ENCODE measurements around the gene VIL1. TPM values are rescaled to one million over a fixed set of nuclear protein-coding genes. Genes with fewer than 3 reads are reported as not detected.

Gene VIL1
- total and polyA plus RNA-seq, 2 of the 13 experiments (the other 11 are each of a cell fraction or from before 2014, with no cell fraction given), result 287 to 301 TPM

DNA sequence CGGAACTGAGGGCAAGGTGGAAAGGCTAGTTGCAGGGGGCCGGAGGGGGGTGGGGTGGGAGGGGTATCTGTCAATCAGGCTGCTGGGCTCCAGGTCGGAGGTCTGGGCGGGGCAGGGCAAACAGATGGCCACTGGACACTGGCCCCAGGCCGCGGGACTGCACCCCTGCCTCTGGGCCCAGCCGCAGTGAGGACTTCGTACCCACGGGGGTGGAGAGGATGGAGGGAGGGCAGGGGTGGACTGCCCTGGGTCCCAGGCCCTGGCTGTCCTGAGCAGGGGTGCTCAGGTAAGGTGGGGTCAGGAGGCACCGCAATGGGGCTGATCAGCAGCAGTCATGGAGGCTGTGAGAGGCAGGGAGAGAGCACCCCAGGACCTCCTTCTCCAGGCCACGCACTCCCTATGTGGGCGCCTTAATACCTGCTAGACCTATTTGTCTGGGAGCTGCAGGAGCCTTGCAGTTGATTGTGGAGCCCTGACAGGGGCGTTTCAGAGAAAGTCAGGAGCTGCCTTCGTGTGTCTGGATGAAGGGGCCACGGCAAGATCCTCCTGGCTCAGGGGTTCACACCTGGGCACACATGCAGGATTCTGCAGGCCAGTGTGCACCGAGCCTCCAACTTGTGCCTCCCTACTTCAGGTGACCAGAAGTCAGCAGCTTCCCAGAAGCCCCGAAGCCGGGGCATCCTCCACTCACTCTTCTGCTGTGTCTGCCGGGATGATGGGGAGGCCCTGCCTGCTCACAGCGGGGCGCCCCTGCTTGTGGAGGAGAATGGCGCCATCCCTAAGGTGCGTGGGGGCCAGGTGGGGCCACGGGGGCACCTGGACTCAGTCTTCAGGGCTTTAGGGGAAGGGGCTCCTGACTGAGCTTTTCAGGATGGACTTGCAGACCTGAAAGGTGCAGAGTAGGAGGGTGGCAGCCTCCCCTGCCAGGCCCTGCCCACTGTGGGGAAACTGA, 17.7 kb upstream of the VIL1 start (continued):
- TF ChIP-seq, protein P1, sequence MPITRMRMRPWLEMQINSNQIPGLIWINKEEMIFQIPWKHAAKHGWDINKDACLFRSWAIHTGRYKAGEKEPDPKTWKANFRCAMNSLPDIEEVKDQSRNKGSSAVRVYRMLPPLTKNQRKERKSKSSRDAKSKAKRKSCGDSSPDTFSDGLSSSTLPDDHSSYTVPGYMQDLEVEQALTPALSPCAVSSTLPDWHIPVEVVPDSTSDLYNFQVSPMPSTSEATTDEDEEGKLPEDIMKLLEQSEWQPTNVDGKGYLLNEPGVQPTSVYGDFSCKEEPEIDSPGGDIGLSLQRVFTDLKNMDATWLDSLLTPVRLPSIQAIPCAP (CRISPR knock-in tag; IDR thresholded peaks at IDR 0.05; ENCODE audit: low read depth), result no peak; the same call in 1 of the 2 replicates
- TF ChIP-seq, protein P2, sequence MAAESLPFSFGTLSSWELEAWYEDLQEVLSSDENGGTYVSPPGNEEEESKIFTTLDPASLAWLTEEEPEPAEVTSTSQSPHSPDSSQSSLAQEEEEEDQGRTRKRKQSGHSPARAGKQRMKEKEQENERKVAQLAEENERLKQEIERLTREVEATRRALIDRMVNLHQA (CRISPR knock-in tag; IDR thresholded peaks at IDR 0.05), result peak; percentile 30; the same call in 1 of the 2 replicates
- no peak for TF ChIP-seq ZNF33A (CRISPR knock-in tag; IDR thresholded peaks at IDR 0.05; ENCODE audit: borderline replicate concordance)
- TF ChIP-seq ZNF121 (CRISPR knock-in tag; IDR thresholded peaks at IDR 0.05), result peak; percentile 27; the same call in 1 of the 2 replicates
- no peak for TF ChIP-seq JARID2 (CRISPR knock-in tag; IDR thresholded peaks at IDR 0.05; ENCODE audit: insufficient replicate concordance)
- TF ChIP-seq NR2F6 (IDR thresholded peaks at IDR 0.05), result peak; percentile 88
- peak; percentile 96 for TF ChIP-seq NR2F6 (CRISPR knock-in tag; IDR thresholded peaks at IDR 0.05)
- TF ChIP-seq ZNF547 (CRISPR knock-in tag; IDR thresholded peaks at IDR 0.05), result no peak
- no peak for TF ChIP-seq EED (CRISPR knock-in tag; IDR thresholded peaks at IDR 0.05)
- TF ChIP-seq ZNF160 (CRISPR knock-in tag; IDR thresholded peaks at IDR 0.05), result peak; percentile 17; the same call in 1 of the 2 replicates
- peak; percentile 98; the same call in 1 of the 2 replicates for TF ChIP-seq MEIS1 (CRISPR knock-in tag; IDR thresholded peaks at IDR 0.05; ENCODE audit: borderline replicate concordance)
- TF ChIP-seq, protein P3, sequence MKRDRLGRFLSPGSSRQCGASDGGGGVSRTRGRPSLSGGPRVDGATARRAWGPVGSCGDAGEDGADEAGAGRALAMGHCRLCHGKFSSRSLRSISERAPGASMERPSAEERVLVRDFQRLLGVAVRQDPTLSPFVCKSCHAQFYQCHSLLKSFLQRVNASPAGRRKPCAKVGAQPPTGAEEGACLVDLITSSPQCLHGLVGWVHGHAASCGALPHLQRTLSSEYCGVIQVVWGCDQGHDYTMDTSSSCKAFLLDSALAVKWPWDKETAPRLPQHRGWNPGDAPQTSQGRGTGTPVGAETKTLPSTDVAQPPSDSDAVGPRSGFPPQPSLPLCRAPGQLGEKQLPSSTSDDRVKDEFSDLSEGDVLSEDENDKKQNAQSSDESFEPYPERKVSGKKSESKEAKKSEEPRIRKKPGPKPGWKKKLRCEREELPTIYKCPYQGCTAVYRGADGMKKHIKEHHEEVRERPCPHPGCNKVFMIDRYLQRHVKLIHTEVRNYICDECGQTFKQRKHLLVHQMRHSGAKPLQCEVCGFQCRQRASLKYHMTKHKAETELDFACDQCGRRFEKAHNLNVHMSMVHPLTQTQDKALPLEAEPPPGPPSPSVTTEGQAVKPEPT (CRISPR knock-in tag; IDR thresholded peaks at IDR 0.05; ENCODE audit: low read depth), result 0 out of 2 replicates have a peak, but pooled peaks have one; percentile 61
- TF ChIP-seq, protein P4, sequence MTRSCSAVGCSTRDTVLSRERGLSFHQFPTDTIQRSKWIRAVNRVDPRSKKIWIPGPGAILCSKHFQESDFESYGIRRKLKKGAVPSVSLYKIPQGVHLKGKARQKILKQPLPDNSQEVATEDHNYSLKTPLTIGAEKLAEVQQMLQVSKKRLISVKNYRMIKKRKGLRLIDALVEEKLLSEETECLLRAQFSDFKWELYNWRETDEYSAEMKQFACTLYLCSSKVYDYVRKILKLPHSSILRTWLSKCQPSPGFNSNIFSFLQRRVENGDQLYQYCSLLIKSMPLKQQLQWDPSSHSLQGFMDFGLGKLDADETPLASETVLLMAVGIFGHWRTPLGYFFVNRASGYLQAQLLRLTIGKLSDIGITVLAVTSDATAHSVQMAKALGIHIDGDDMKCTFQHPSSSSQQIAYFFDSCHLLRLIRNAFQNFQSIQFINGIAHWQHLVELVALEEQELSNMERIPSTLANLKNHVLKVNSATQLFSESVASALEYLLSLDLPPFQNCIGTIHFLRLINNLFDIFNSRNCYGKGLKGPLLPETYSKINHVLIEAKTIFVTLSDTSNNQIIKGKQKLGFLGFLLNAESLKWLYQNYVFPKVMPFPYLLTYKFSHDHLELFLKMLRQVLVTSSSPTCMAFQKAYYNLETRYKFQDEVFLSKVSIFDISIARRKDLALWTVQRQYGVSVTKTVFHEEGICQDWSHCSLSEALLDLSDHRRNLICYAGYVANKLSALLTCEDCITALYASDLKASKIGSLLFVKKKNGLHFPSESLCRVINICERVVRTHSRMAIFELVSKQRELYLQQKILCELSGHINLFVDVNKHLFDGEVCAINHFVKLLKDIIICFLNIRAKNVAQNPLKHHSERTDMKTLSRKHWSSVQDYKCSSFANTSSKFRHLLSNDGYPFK (CRISPR knock-in tag; IDR thresholded peaks at IDR 0.05; ENCODE audit: borderline replicate concordance), result peak; percentile 69; the same call in 1 of the 2 replicates

Data from HepG2 (cell line).